ENCODE measurements around the gene RHOA.

DNA sequence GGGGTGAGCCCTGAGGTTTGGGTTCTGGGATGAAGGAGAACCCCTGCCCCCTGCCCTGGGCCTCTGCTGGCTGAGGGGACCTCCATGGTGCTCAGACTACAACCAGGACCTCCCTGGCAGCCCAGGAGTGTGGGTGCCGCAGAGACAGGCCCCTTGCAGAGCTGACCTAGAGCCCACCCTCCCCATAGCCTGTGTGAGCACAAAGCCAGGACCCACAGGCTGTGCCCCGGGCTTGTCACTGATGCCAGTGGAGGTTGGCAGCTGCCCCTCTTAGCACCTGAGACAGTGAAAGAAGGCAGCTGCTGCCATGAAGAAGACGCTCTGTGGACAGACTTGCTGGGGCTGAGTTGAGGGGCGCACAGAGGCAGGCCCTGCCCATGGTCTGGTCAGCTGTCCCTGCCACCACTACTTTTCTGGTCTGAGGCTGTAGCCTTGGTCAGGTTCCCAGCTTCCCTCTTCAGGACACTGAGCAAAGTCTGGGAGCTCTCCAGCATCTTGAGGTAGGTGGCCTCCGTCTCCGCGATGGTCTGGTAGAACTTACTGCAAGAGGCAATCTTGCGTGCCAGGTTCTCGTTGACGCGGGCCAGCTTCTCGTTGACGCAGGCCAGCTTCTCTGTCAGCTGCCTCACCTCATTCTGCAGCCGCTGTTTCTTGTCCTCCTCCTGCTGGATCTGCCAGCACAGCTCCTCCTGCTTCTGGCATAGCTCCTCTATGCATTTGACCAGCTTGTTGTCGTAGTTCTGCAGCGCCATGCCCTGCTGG, 94.9 kb downstream of the RHOA start:
- TF ChIP-seq CTCF (conservative IDR thresholded peaks at IDR 0.05 in 1 of 2, IDR thresholded peaks at IDR 0.05 in 1 of 2; ENCODE audit: low read depth in 1 of 2, low read length in 2 of 2) (no peak), EZH2 (IDR thresholded peaks at IDR 0.05; ENCODE audit: low read length, missing control alignments) (no peak)

Measured in fibroblast of lung (primary cell).